Liver (tissue), 9 donors: Measurements from ENCODE around the gene HAPLN2. TPM values are rescaled to one million over a fixed set of nuclear protein-coding genes. Genes with fewer than 3 reads are reported as not detected.

Experiments used
- DNase-seq: peaks from one replicate; pipeline ENCODE4 v3.0.0-alpha.2; 2017; ENCODE audit warnings: low spot score
- H3K27ac ChIP-seq, 2 donors: one replicate each; pipeline ENCODE4 v1.7.0; 2013; ENCODE audit warnings: inconsistent platforms in 2 of 2, low read length in 2 of 2, control low read depth in 1 of 2, low read depth in 1 of 2, mild to moderate bottlenecking in 1 of 2
- H3K27me3 ChIP-seq, 4 donors: one replicate each; pipeline versions ENCODE4 v1.6.1 to v1.7.0; 2013; ENCODE audit warnings: low read length in 3 of 4, inconsistent platforms in 1 of 4, mild to moderate bottlenecking in 1 of 4, moderate library complexity in 1 of 4; ENCODE audit not compliant: control insufficient read depth in 4 of 4, insufficient read depth in 4 of 4
- H3K36me3 ChIP-seq, 4 donors: one replicate each; pipeline versions ENCODE4 v1.6.1 to v1.7.0; 2013; ENCODE audit warnings: low read length in 3 of 4, mild to moderate bottlenecking in 3 of 4, low read depth in 1 of 4, moderate library complexity in 1 of 4; ENCODE audit not compliant: control insufficient read depth in 4 of 4, insufficient read depth in 3 of 4
- H3K4me1 ChIP-seq, 4 donors: one replicate each; pipeline versions ENCODE4 v1.6.1 to v1.7.0; 2013; ENCODE audit warnings: low read length in 3 of 4, mild to moderate bottlenecking in 3 of 4, moderate library complexity in 1 of 4; ENCODE audit not compliant: control insufficient read depth in 4 of 4, insufficient read depth in 4 of 4
- H3K4me3 ChIP-seq, 3 donors: one replicate each; pipeline versions ENCODE4 v1.6.1 to v1.7.0; 2013; ENCODE audit warnings: low read length in 3 of 3, control low read depth in 1 of 3, low read depth in 1 of 3, mild to moderate bottlenecking in 1 of 3
- H3K9ac ChIP-seq, 2 donors: one replicate each; pipeline ENCODE4 v1.7.0; 2013; ENCODE audit warnings: low read length in 2 of 2, mild to moderate bottlenecking in 2 of 2, moderate library complexity in 2 of 2, control low read depth in 1 of 2, low read depth in 1 of 2
- H3K9me3 ChIP-seq, 4 donors: one replicate each; pipeline versions ENCODE4 v1.6.1 to v1.7.0; 2013; ENCODE audit warnings: low read length in 3 of 4; ENCODE audit not compliant: control insufficient read depth in 4 of 4
- EGR1 ChIP-seq, 2 donors: IDR thresholded peaks; 2 replicates each; pipeline ENCODE4 v1.6.1; 2016 to 2018; ENCODE audit warnings: antibody characterized with exemption in 2 of 2, low read depth in 2 of 2
- FOXA1 ChIP-seq: IDR thresholded peaks from 2 replicates; pipeline ENCODE4 v1.6.1; 2016; ENCODE audit warnings: antibody characterized with exemption
- FOXA2 ChIP-seq: IDR thresholded peaks from 2 replicates; pipeline ENCODE4 v1.6.1; 2016; ENCODE audit warnings: antibody characterized with exemption
- GABPA ChIP-seq, 2 donors: IDR thresholded peaks in 1 of 2; conservative IDR thresholded peaks in 1 of 2; 2 replicates each; pipeline ENCODE4 v1.6.1; 2016; ENCODE audit warnings: antibody characterized with exemption in 2 of 2, mild to moderate bottlenecking in 1 of 2, moderate library complexity in 1 of 2
- HNF4A ChIP-seq, 2 donors: conservative IDR thresholded peaks; 2 replicates each; pipeline ENCODE4 v1.6.1; 2016; ENCODE audit warnings: antibody characterized with exemption in 2 of 2, mild to moderate bottlenecking in 2 of 2
- HNF4G ChIP-seq: IDR thresholded peaks from 2 replicates; pipeline ENCODE4 v1.6.1; 2016; ENCODE audit warnings: antibody characterized with exemption
- JUND ChIP-seq, 2 donors: IDR thresholded peaks; 2 replicates each; pipeline ENCODE4 v1.6.1; 2016; ENCODE audit warnings: antibody characterized with exemption in 2 of 2
- NR2F2 ChIP-seq: IDR thresholded peaks from 2 replicates; pipeline ENCODE4 v1.6.1; 2016; ENCODE audit warnings: antibody characterized with exemption
- RAD21 ChIP-seq, 2 donors: IDR thresholded peaks; 2 replicates each; pipeline ENCODE4 v1.6.1; 2016; ENCODE audit warnings: antibody characterized with exemption in 2 of 2, mild to moderate bottlenecking in 2 of 2
- RXRA ChIP-seq, 2 donors: IDR thresholded peaks; 2 replicates each; pipeline ENCODE4 v1.6.1; 2017 to 2018; ENCODE audit warnings: antibody characterized with exemption in 2 of 2, mild to moderate bottlenecking in 1 of 2
- SP1 ChIP-seq: IDR thresholded peaks from 2 replicates; pipeline ENCODE4 v1.6.1; 2018; ENCODE audit warnings: antibody characterized with exemption, mild to moderate bottlenecking
- YY1 ChIP-seq: IDR thresholded peaks from 2 replicates; pipeline ENCODE4 v1.6.1; 2016; ENCODE audit warnings: antibody characterized with exemption, mild to moderate bottlenecking
- WGBS: extraction: QIAGEN DNeasy Blood & Tissue Kit; methylation state at CpG from one replicate; pipeline ENCODE4 v1.1.7; 2013; 5-methylcytosine and 5-hydroxymethylcytosine counted together
- polyA plus RNA-seq, 2 donors: library from polyadenylated mRNA; stranded (reverse) in 1 of 2; unstranded in 1 of 2; fragments of 200-250 nt in 1 of 2; fragments of >200 nt in 1 of 2; fragmentation: Nextera tagmentation in 1 of 2; extraction: Ambion mirVana in 1 of 2; gene quantifications; one replicate each; pipeline versions ENCODE4 v1.2.1 to v1.2.3, GENCODE V29; 2013 to 2015
- total RNA-seq, 2 donors: library from RNA; depleted of rRNA; stranded (reverse); fragments of >200 nt; gene quantifications; one replicate each; pipeline ENCODE4 v1.2.3, GENCODE V29; 2014
- TF ChIP-seq, protein P1 (sequence below): IDR thresholded peaks from 2 replicates; pipeline ENCODE4 v1.6.1; 2016; ENCODE audit warnings: antibody characterized with exemption, mild to moderate bottlenecking
- TF ChIP-seq, protein P2 (sequence below): IDR thresholded peaks from 2 replicates; pipeline ENCODE4 v1.6.1; 2016; ENCODE audit warnings: antibody characterized with exemption
- TF ChIP-seq, protein P3 (sequence below): IDR thresholded peaks from 2 replicates; pipeline ENCODE4 v1.6.1; 2016; ENCODE audit warnings: antibody characterized with exemption
- TF ChIP-seq, protein P4 (sequence below): IDR thresholded peaks from 2 replicates; pipeline ENCODE4 v1.6.1; 2016; ENCODE audit warnings: antibody characterized with exemption
- TF ChIP-seq, protein P5 (sequence below): fragments of 150-350 bp; IDR thresholded peaks from 2 replicates; pipeline ENCODE4 v1.5.1; 2017; ENCODE audit warnings: improper control_type of control experiment, low read depth, low read length; ENCODE audit not compliant: missing input control
- donor health status: healthy.
- donor health status: healthy.
- donor health status: healthy.
- donor health status: healthy.
- donor health status: healthy.

Gene HAPLN2
- total and polyA plus RNA-seq, 4 donors, result 0.03 to 0.08 TPM; not detected in 2

DNA sequence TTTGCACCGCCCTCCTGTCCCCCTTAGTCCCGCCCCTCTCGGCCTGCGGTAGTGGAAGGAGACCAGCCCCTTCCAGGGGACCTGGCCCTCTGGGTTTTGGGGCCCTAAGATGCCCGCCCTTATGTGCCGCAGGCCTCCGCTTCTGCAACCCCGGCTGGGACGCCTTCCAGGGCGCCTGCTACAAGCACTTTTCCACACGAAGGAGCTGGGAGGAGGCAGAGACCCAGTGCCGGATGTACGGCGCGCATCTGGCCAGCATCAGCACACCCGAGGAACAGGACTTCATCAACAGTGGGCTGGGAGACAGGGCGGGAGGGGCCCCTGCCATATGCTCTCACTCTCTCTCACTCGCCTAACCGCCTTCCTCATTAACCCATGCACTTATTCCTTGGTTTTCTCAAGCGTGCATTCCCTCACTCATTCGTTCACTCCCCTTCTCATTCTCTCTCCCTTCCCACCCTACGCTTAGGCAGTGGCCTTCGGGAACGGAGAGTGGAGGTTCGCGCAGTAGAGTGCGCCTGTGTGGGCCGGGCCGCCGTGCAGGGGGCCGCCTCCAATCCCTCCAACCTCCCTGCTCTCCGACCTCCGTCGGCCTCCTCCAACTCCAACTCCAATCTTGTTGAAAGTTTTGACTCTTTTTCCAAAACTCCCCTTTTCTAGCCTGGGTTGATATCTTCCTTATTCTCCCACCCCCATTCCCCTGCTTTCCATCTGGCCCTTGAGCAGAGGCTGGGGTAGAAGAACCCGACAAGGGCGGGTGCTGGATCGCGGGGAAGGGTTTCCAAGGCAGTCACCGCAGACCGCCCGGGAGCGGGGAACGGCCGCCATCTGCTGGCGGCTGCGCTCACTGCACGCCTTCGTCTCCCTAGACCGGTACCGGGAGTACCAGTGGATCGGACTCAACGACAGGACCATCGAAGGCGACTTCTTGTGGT is 37.9 kb downstream of the HAPLN2 start:
- peaks cover 0 to 26% (median 12%) of the 10 kb centered on the region in 4 donors for H3K4me1 ChIP-seq

DNA sequence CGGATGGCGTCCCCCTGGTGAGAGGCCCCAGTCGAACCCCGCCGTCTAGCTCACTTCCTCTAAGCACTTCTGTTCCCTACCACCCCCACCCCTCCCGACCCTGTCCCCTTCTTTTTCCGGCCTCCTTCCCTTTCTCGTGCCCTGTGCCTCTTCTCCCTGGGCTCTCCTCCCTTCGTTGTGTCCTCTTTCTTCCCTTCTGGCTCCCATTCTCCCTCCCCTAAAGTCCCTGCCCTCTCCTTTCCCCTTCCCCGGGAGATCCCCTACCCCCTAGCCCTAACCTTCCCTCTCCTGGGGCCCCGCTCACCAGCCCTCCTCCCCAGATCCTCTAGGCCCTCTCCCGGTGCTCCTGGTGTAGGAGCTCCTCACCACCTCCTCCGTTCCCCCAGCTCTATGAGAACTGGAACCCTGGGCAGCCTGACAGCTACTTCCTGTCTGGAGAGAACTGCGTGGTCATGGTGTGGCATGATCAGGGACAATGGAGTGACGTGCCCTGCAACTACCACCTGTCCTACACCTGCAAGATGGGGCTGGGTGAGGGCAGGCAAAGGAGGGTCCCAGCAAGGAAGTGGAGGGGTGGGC is 38.6 kb downstream of the HAPLN2 start:
- DNase-seq, result no peak
- Histone ChIP-seq H3K9me3 (no peaks in the 10 kb centered on the region), H3K36me3 (no peaks in the 10 kb centered on the region), H3K27me3 (peaks cover 0 to 6% (median 3%) of the 10 kb centered on the region in 4 donors), H3K27ac (no peak overlapping the region), H3K9ac (no peak overlapping the region), H3K4me1 (peaks cover 0 to 31% (median 17%) of the 10 kb centered on the region in 4 donors), H3K4me3 (no peak overlapping the region)
- no peak for TF ChIP-seq NR2F2
- no peak for TF ChIP-seq HNF4G
- TF ChIP-seq, protein P1, sequence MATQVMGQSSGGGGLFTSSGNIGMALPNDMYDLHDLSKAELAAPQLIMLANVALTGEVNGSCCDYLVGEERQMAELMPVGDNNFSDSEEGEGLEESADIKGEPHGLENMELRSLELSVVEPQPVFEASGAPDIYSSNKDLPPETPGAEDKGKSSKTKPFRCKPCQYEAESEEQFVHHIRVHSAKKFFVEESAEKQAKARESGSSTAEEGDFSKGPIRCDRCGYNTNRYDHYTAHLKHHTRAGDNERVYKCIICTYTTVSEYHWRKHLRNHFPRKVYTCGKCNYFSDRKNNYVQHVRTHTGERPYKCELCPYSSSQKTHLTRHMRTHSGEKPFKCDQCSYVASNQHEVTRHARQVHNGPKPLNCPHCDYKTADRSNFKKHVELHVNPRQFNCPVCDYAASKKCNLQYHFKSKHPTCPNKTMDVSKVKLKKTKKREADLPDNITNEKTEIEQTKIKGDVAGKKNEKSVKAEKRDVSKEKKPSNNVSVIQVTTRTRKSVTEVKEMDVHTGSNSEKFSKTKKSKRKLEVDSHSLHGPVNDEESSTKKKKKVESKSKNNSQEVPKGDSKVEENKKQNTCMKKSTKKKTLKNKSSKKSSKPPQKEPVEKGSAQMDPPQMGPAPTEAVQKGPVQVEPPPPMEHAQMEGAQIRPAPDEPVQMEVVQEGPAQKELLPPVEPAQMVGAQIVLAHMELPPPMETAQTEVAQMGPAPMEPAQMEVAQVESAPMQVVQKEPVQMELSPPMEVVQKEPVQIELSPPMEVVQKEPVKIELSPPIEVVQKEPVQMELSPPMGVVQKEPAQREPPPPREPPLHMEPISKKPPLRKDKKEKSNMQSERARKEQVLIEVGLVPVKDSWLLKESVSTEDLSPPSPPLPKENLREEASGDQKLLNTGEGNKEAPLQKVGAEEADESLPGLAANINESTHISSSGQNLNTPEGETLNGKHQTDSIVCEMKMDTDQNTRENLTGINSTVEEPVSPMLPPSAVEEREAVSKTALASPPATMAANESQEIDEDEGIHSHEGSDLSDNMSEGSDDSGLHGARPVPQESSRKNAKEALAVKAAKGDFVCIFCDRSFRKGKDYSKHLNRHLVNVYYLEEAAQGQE, result no peak
- TF ChIP-seq FOXA1, result no peak
- TF ChIP-seq RAD21 (IDR thresholded peaks at IDR 0.05), result no peak
- TF ChIP-seq HNF4A (conservative IDR thresholded peaks at IDR 0.05), result no peak
- no peak for TF ChIP-seq EGR1 (IDR thresholded peaks at IDR 0.05; ENCODE audit: low read depth in 2 of 2)
- TF ChIP-seq, protein P2, sequence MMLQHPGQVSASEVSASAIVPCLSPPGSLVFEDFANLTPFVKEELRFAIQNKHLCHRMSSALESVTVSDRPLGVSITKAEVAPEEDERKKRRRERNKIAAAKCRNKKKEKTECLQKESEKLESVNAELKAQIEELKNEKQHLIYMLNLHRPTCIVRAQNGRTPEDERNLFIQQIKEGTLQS, result no peak
- no peak for TF ChIP-seq FOXA2
- TF ChIP-seq, protein P3, sequence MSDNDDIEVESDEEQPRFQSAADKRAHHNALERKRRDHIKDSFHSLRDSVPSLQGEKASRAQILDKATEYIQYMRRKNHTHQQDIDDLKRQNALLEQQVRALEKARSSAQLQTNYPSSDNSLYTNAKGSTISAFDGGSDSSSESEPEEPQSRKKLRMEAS, result no peak
- TF ChIP-seq JUND (IDR thresholded peaks at IDR 0.05), result no peak
- TF ChIP-seq GABPA (IDR thresholded peaks at IDR 0.05 in 1 of 2, conservative IDR thresholded peaks at IDR 0.05 in 1 of 2), result no peak
- TF ChIP-seq YY1, result no peak
- TF ChIP-seq, protein P4, sequence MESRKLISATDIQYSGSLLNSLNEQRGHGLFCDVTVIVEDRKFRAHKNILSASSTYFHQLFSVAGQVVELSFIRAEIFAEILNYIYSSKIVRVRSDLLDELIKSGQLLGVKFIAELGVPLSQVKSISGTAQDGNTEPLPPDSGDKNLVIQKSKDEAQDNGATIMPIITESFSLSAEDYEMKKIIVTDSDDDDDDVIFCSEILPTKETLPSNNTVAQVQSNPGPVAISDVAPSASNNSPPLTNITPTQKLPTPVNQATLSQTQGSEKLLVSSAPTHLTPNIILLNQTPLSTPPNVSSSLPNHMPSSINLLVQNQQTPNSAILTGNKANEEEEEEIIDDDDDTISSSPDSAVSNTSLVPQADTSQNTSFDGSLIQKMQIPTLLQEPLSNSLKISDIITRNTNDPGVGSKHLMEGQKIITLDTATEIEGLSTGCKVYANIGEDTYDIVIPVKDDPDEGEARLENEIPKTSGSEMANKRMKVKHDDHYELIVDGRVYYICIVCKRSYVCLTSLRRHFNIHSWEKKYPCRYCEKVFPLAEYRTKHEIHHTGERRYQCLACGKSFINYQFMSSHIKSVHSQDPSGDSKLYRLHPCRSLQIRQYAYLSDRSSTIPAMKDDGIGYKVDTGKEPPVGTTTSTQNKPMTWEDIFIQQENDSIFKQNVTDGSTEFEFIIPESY, result no peak
- TF ChIP-seq, protein P5, sequence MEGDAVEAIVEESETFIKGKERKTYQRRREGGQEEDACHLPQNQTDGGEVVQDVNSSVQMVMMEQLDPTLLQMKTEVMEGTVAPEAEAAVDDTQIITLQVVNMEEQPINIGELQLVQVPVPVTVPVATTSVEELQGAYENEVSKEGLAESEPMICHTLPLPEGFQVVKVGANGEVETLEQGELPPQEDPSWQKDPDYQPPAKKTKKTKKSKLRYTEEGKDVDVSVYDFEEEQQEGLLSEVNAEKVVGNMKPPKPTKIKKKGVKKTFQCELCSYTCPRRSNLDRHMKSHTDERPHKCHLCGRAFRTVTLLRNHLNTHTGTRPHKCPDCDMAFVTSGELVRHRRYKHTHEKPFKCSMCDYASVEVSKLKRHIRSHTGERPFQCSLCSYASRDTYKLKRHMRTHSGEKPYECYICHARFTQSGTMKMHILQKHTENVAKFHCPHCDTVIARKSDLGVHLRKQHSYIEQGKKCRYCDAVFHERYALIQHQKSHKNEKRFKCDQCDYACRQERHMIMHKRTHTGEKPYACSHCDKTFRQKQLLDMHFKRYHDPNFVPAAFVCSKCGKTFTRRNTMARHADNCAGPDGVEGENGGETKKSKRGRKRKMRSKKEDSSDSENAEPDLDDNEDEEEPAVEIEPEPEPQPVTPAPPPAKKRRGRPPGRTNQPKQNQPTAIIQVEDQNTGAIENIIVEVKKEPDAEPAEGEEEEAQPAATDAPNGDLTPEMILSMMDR, result no peak
- no peak for TF ChIP-seq SP1
- TF ChIP-seq RXRA (IDR thresholded peaks at IDR 0.05), result no peak
- 18% methylated on average over 15 of the region's 15 CpGs for WGBS

More for the DNA sequence above, 37.9 kb downstream of the HAPLN2 start:
- TF ChIP-seq, protein P5, result peak; percentile 89
- TF ChIP-seq EGR1 (IDR thresholded peaks at IDR 0.05; ENCODE audit: low read depth in 2 of 2) (no peak), RXRA (IDR thresholded peaks at IDR 0.05) (no peak), GABPA (IDR thresholded peaks at IDR 0.05 in 1 of 2, conservative IDR thresholded peaks at IDR 0.05 in 1 of 2) (no peak), RAD21 (IDR thresholded peaks at IDR 0.05) (peak; percentile 78 to 89)
- peaks cover 0 to 6% (median 3%) of the 10 kb centered on the region in 4 donors for H3K27me3 ChIP-seq
- no peak overlapping the region for H3K27ac ChIP-seq
- no peak overlapping the region for H3K9ac ChIP-seq
- no peaks in the 10 kb centered on the region for H3K9me3 ChIP-seq
- whole genome bisulfite sequencing, result 6% methylated on average over 54 of the region's 54 CpGs
- peak overlapping the region in 1 of 3 donors; percentile 0 for H3K4me3 ChIP-seq
- no peaks in the 10 kb centered on the region for H3K36me3 ChIP-seq
- DNase-seq, result peak; percentile 80
